SK-N-SH (cell line): Measurements from ENCODE around the gene TMPRSS11A. TPM values are rescaled to one million over a fixed set of nuclear protein-coding genes. Genes with fewer than 3 reads are reported as not detected.

Experiments
- CTCF ChIA-PET: fragments of 300-600, 350-600 bp; formaldehyde crosslinking; extraction: SDS; loops from one replicate; lab custom pipeline; 2021; lab: Yijun Ruan, JAX
- POLR2A ChIA-PET: fragments of 350-600 bp; sonication (Branson Sonifier 250); formaldehyde crosslinking; extraction: SDS; loops from one replicate; lab custom pipeline; 2020; ENCODE audit warnings: antibody characterized with exemption, inconsistent platforms; lab: Yijun Ruan, JAX
- DNase-seq: peaks from one replicate; pipeline ENCODE4 v3.0.0; 2012
- H2AFZ ChIP-seq: fragments of 200-600 bp; sonication (generic); 2 replicates; pipeline ENCODE4 v1.8.1; 2016; ENCODE audit warnings: antibody characterized with exemption, mild to moderate bottlenecking, low read depth
- H3F3A ChIP-seq: fragments of 200-600 bp; sonication (generic); replicated peaks from 2 replicates; pipeline ENCODE3; 2016; ENCODE audit warnings: antibody characterized with exemption, mild to moderate bottlenecking; ENCODE audit not compliant: insufficient read depth
- H3K27ac ChIP-seq, 2 experiments: fragments of 200-500 bp in 1 of 2; fragments of 200-600 bp in 1 of 2; sonication (Bioruptor generic) in 1 of 2; sonication (generic), shearing (Covaris generic) in 1 of 2; 2 replicates each; pipeline versions ENCODE4 v1.5.1 to v1.6.1; 2014 to 2016; ENCODE audit warnings: low read depth in 2 of 2, inconsistent platforms in 1 of 2, low read length in 1 of 2, mild to moderate bottlenecking in 1 of 2, mixed read lengths in 1 of 2
- H3K27me3 ChIP-seq: fragments of 200-600 bp; sonication (generic), shearing (Covaris generic); 2 replicates; pipeline ENCODE4 v1.6.1; 2016; ENCODE audit warnings: mixed run types; ENCODE audit not compliant: insufficient read depth
- H3K36me3 ChIP-seq, 2 experiments: fragments of 200-500 bp in 1 of 2; fragments of 200-600 bp in 1 of 2; sonication (Bioruptor generic) in 1 of 2; sonication (generic) in 1 of 2; replicated peaks in 1 of 2; 2 replicates each; pipeline versions ENCODE3 to v1.5.1; 2014 to 2016; ENCODE audit warnings: low read length in 1 of 2, mild to moderate bottlenecking in 1 of 2; ENCODE audit not compliant: insufficient read depth in 2 of 2, control insufficient read depth in 1 of 2
- H3K4me1 ChIP-seq, 2 experiments: fragments of 200-500 bp in 1 of 2; fragments of 200-600 bp in 1 of 2; sonication (Bioruptor generic) in 1 of 2; sonication (generic), shearing (Covaris generic) in 1 of 2; 2 replicates each; pipeline versions ENCODE4 v1.5.1 to v1.6.1; 2014 to 2016; ENCODE audit warnings: low read depth in 1 of 2, low read length in 1 of 2, mixed run types in 1 of 2; ENCODE audit not compliant: insufficient read depth in 2 of 2, control insufficient read depth in 1 of 2
- H3K4me2 ChIP-seq: fragments of 200-600 bp; sonication (generic), shearing (Covaris generic); 2 replicates; pipeline ENCODE4 v1.6.1; 2017; ENCODE audit warnings: mixed run types
- H3K4me3 ChIP-seq, 2 experiments: fragments of 200-500 bp in 1 of 2; fragments of 200-600 bp in 1 of 2; sonication (Bioruptor generic) in 1 of 2; sonication (generic), shearing (Covaris generic) in 1 of 2; 2 replicates each; pipeline versions ENCODE4 v1.5.1 to v1.8.1; 2014 to 2016; ENCODE audit warnings: low read depth in 2 of 2, inconsistent platforms in 1 of 2, low read length in 1 of 2, mild to moderate bottlenecking in 1 of 2, mixed read lengths in 1 of 2, moderate library complexity in 1 of 2
- H3K79me2 ChIP-seq: fragments of 200-600 bp; sonication (generic); 2 replicates; pipeline ENCODE4 v1.8.1; 2017; ENCODE audit warnings: mild to moderate bottlenecking; ENCODE audit not compliant: insufficient read depth
- H3K9ac ChIP-seq: fragments of 200-600 bp; sonication (generic); 2 replicates; pipeline ENCODE4 v1.6.1; 2017; ENCODE audit warnings: mixed run types
- H3K9me2 ChIP-seq: fragments of 200-600 bp; sonication (generic); 2 replicates; pipeline ENCODE4 v1.6.1; 2017; ENCODE audit warnings: mixed run types
- H3K9me3 ChIP-seq: fragments of 200-600 bp; sonication (generic); 2 replicates; pipeline ENCODE4 v1.6.1; 2017; ENCODE audit warnings: mixed run types, mild to moderate bottlenecking, moderate library complexity
- H4K20me1 ChIP-seq: fragments of 200-600 bp; sonication (generic); 2 replicates; pipeline ENCODE4 v1.6.1; 2017; ENCODE audit warnings: mild to moderate bottlenecking, mixed run types; ENCODE audit not compliant: insufficient read depth
- CHD2 ChIP-seq: fragments of 150-350 bp; IDR thresholded peaks from 2 replicates; pipeline ENCODE4 v1.6.1; 2018; ENCODE audit warnings: low read length; ENCODE audit not compliant: partially characterized antibody
- ELF1 ChIP-seq: IDR thresholded peaks from 2 replicates; pipeline ENCODE4 v1.4.0; 2012
- EP300 ChIP-seq, 2 experiments: IDR thresholded peaks; 2 replicates each; pipeline versions ENCODE4 v1.4.0 to v1.6.1; 2012; ENCODE audit warnings: borderline replicate concordance in 1 of 2, low read depth in 1 of 2, low read length in 1 of 2
- EZH2phosphoT487 ChIP-seq: fragments of 200-600 bp; sonication (generic); IDR thresholded peaks from 2 replicates; pipeline ENCODE4 v1.6.1; 2017; ENCODE audit warnings: low read depth, mixed run types, mild to moderate bottlenecking, antibody characterized with exemption, moderate library complexity, borderline replicate concordance
- FOSL2 ChIP-seq: IDR thresholded peaks from 2 replicates; pipeline ENCODE4 v1.4.0; 2012; ENCODE audit warnings: low read depth, mild to moderate bottlenecking, moderate library complexity, borderline replicate concordance
- FOXJ3 ChIP-seq: sonication (generic); formaldehyde crosslinking; IDR thresholded peaks from 2 replicates; pipeline ENCODE4 v1.5.1; 2020; ENCODE audit warnings: mild to moderate bottlenecking, missing genetic modification reagents
- FOXM1 ChIP-seq: IDR thresholded peaks from 2 replicates; pipeline ENCODE4 v1.4.0; 2012; ENCODE audit warnings: low read depth, mild to moderate bottlenecking
- JUND ChIP-seq: IDR thresholded peaks from 2 replicates; pipeline ENCODE4 v1.4.0; 2012
- NFIC ChIP-seq: IDR thresholded peaks from 2 replicates; pipeline ENCODE4 v1.4.0; 2012; ENCODE audit warnings: borderline replicate concordance
- NRF1 ChIP-seq: IDR thresholded peaks from 2 replicates; pipeline ENCODE4 v1.6.1; 2012; ENCODE audit warnings: low read depth, mild to moderate bottlenecking, low read length
- RFX5 ChIP-seq: IDR thresholded peaks from 2 replicates; pipeline ENCODE4 v1.6.1; 2012; ENCODE audit warnings: mild to moderate bottlenecking, improper control_type of control experiment, low read length
- RXRA ChIP-seq: IDR thresholded peaks from 2 replicates; pipeline ENCODE4 v1.4.0; 2012; ENCODE audit warnings: low read depth, mild to moderate bottlenecking, borderline replicate concordance
- SIN3A ChIP-seq: IDR thresholded peaks from 2 replicates; pipeline ENCODE4 v1.6.1; 2012; ENCODE audit warnings: low read depth, mild to moderate bottlenecking, low read length, moderate library complexity, borderline replicate concordance
- SMC3 ChIP-seq: IDR thresholded peaks from 2 replicates; pipeline ENCODE4 v1.6.1; 2012; ENCODE audit warnings: low read depth, low read length, improper control_type of control experiment
- TAF1 ChIP-seq: IDR thresholded peaks from 2 replicates; pipeline ENCODE4 v1.6.1; 2012; ENCODE audit warnings: low read depth, mild to moderate bottlenecking, low read length, moderate library complexity, borderline replicate concordance
- TEAD4 ChIP-seq: IDR thresholded peaks from 2 replicates; pipeline ENCODE4 v1.4.0; 2012; ENCODE audit warnings: mild to moderate bottlenecking, borderline replicate concordance; ENCODE audit not compliant: insufficient read depth
- YY1 ChIP-seq: IDR thresholded peaks from 2 replicates; pipeline ENCODE4 v1.4.0; 2012; ENCODE audit warnings: low read depth, mild to moderate bottlenecking
- WGBS: methylation state at CpG from one replicate; pipeline ENCODE4 v1.1.6; 2017; ENCODE audit warnings: low lambda C conversion rate; 5-methylcytosine and 5-hydroxymethylcytosine counted together
- polyA plus RNA-seq, 3 experiments: library from polyadenylated mRNA; depleted of rRNA; stranded (reverse); fragments of >200 nt; gene quantifications; 2 replicates each; pipeline ENCODE4 v1.2.3, GENCODE V29; 2012
- TF ChIP-seq, protein P1 (sequence below): IDR thresholded peaks from 2 replicates; pipeline ENCODE4 v1.4.0; 2012; ENCODE audit warnings: low read depth, borderline replicate concordance
- TF ChIP-seq, protein P2 (sequence below): IDR thresholded peaks from 2 replicates; pipeline ENCODE4 v1.4.0; 2012; ENCODE audit warnings: low read depth
- TF ChIP-seq, protein P3 (sequence below): fragments of 200-600 bp; sonication (generic); IDR thresholded peaks from 2 replicates; pipeline ENCODE4 v1.6.1; 2017; ENCODE audit warnings: antibody characterized with exemption, mild to moderate bottlenecking, moderate library complexity
- TF ChIP-seq, protein P4 (sequence below): IDR thresholded peaks from 2 replicates; pipeline ENCODE4 v1.4.0; 2012; ENCODE audit warnings: low read depth, borderline replicate concordance

TMPRSS11A gene
- polyA plus RNA-seq, 1 of the 3 experiments (the other 2 are of a cell fraction) = not detected

DNA sequence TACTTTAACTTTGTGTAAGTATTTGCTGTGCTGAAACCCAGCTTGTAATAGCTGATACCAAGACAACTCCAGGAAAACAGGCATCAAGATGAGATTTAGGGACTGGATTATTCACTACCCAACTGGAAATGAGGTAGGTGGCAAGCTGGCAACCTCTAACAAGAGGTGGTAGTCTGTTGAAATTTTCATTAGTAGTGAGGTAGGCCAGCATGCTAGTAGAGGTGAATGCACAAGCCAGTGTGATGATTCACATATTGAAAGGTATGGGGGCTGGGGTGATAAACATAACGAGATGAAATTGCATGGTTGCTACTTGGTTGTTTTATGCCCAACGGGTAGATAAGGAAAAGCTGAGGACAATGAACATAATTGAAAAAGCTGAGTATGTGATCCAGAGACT is 71.0 kb downstream of the TMPRSS11A start:
- no peak for DNase-seq
- 39% methylated on average over 2 of the region's 2 CpGs for whole genome bisulfite sequencing
- CTCF ChIA-PET = no interaction called here

DNA sequence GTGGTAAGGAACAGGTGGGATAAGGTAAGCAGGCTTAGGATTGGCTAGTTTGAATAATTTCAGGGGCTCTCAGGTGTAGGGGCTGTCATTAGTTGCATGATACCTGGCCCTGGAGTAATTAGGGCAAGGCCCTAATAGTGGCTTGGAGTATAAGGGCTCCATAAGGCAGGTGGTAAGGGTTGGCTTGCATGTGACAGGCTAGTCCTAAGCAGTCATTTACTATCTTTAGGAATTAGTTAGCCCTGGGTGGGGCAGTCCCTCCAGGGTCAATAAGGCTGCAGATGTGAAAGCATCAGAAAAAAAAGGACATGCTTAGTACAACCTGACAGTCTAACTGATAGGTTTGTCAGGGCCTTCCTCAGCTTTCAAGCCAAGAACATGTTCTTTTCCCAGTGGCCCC is 71.6 kb downstream of the TMPRSS11A start:
- no peaks in the 10 kb centered on the region; the same call in 1 of the 2 replicates for H3K9me2 ChIP-seq
- no peak overlapping the region for H3K4me2 ChIP-seq
- H2AFZ ChIP-seq = no peak overlapping the region
- H4K20me1 ChIP-seq = no peaks in the 10 kb centered on the region
- H3K27ac ChIP-seq = no peak overlapping the region
- H3F3A ChIP-seq = peaks cover 3% of the 10 kb centered on the region
- H3K9ac ChIP-seq = no peak overlapping the region
- DNase-seq = no peak
- no peaks in the 10 kb centered on the region for H3K27me3 ChIP-seq
- H3K4me1 ChIP-seq = peaks cover 0 to 2% of the 10 kb centered on the region in 2 experiments; a peak in 1 of 4 replicates
- TF ChIP-seq RXRA = no peak
- TF ChIP-seq NFIC = no peak
- no peak for TF ChIP-seq SIN3A
- TF ChIP-seq TAF1 = no peak
- no peak for TF ChIP-seq YY1
- TF ChIP-seq FOXJ3 (CRISPR knock-in tag) = no peak
- no peak for TF ChIP-seq EZH2phosphoT487
- TF ChIP-seq, protein P1, sequence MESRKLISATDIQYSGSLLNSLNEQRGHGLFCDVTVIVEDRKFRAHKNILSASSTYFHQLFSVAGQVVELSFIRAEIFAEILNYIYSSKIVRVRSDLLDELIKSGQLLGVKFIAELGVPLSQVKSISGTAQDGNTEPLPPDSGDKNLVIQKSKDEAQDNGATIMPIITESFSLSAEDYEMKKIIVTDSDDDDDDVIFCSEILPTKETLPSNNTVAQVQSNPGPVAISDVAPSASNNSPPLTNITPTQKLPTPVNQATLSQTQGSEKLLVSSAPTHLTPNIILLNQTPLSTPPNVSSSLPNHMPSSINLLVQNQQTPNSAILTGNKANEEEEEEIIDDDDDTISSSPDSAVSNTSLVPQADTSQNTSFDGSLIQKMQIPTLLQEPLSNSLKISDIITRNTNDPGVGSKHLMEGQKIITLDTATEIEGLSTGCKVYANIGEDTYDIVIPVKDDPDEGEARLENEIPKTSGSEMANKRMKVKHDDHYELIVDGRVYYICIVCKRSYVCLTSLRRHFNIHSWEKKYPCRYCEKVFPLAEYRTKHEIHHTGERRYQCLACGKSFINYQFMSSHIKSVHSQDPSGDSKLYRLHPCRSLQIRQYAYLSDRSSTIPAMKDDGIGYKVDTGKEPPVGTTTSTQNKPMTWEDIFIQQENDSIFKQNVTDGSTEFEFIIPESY = no peak
- TF ChIP-seq, protein P2, sequence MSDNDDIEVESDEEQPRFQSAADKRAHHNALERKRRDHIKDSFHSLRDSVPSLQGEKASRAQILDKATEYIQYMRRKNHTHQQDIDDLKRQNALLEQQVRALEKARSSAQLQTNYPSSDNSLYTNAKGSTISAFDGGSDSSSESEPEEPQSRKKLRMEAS = no peak
- no peak for TF ChIP-seq ELF1
- POLR2A ChIA-PET = no interaction called here
- no peaks in the 10 kb centered on the region for H3K9me3 ChIP-seq
- H3K79me2 ChIP-seq = no peaks in the 10 kb centered on the region
- no peak overlapping the region for H3K4me3 ChIP-seq
- no peaks in the 10 kb centered on the region for H3K36me3 ChIP-seq
- CTCF ChIA-PET = no interaction called here

More for the DNA sequence above, 71.0 kb downstream of the TMPRSS11A start:
- Histone ChIP-seq H3K9me2 (no peaks in the 10 kb centered on the region; the same call in 1 of the 2 replicates), H3K27me3 (no peaks in the 10 kb centered on the region), H3K4me2 (no peak overlapping the region), H3K36me3 (no peaks in the 10 kb centered on the region), H3K4me3 (no peak overlapping the region), H3K27ac (no peak overlapping the region), H3F3A (no peaks in the 10 kb centered on the region), H3K79me2 (no peaks in the 10 kb centered on the region), H3K4me1 (no peaks in the 10 kb centered on the region; a peak in 1 of 4 replicates), H2AFZ (no peak overlapping the region), H4K20me1 (no peaks in the 10 kb centered on the region), H3K9ac (no peak overlapping the region), H3K9me3 (no peaks in the 10 kb centered on the region)
- POLR2A ChIA-PET = no interaction called here
- TF ChIP-seq SIN3A (no peak), JUND (no peak), FOSL2 (no peak), TAF1 (no peak), SMC3 (no peak), FOXM1 (no peak), RFX5 (no peak), NRF1 (no peak), CHD2 (no peak), RXRA (no peak), TEAD4 (no peak), EP300 (IDR thresholded peaks at IDR 0.05; ENCODE audit: borderline replicate concordance in 1 of 2, low read depth in 1 of 2, low read length in 1 of 2) (no peak)
- TF ChIP-seq, protein P3, sequence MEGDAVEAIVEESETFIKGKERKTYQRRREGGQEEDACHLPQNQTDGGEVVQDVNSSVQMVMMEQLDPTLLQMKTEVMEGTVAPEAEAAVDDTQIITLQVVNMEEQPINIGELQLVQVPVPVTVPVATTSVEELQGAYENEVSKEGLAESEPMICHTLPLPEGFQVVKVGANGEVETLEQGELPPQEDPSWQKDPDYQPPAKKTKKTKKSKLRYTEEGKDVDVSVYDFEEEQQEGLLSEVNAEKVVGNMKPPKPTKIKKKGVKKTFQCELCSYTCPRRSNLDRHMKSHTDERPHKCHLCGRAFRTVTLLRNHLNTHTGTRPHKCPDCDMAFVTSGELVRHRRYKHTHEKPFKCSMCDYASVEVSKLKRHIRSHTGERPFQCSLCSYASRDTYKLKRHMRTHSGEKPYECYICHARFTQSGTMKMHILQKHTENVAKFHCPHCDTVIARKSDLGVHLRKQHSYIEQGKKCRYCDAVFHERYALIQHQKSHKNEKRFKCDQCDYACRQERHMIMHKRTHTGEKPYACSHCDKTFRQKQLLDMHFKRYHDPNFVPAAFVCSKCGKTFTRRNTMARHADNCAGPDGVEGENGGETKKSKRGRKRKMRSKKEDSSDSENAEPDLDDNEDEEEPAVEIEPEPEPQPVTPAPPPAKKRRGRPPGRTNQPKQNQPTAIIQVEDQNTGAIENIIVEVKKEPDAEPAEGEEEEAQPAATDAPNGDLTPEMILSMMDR = no peak
- TF ChIP-seq, protein P4, sequence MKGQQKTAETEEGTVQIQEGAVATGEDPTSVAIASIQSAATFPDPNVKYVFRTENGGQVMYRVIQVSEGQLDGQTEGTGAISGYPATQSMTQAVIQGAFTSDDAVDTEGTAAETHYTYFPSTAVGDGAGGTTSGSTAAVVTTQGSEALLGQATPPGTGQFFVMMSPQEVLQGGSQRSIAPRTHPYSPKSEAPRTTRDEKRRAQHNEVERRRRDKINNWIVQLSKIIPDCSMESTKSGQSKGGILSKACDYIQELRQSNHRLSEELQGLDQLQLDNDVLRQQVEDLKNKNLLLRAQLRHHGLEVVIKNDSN = no peak
- TF ChIP-seq, protein P1 = no peak
